Measurements from ENCODE around the gene TUBA8. TPM values are rescaled to one million over a fixed set of nuclear protein-coding genes. Genes with fewer than 3 reads are reported as not detected.

TUBA8 gene
- total and polyA plus RNA-seq, 8 donors = 3.1 to 4.1 (median 3.5) TPM; not detected in 5

DNA sequence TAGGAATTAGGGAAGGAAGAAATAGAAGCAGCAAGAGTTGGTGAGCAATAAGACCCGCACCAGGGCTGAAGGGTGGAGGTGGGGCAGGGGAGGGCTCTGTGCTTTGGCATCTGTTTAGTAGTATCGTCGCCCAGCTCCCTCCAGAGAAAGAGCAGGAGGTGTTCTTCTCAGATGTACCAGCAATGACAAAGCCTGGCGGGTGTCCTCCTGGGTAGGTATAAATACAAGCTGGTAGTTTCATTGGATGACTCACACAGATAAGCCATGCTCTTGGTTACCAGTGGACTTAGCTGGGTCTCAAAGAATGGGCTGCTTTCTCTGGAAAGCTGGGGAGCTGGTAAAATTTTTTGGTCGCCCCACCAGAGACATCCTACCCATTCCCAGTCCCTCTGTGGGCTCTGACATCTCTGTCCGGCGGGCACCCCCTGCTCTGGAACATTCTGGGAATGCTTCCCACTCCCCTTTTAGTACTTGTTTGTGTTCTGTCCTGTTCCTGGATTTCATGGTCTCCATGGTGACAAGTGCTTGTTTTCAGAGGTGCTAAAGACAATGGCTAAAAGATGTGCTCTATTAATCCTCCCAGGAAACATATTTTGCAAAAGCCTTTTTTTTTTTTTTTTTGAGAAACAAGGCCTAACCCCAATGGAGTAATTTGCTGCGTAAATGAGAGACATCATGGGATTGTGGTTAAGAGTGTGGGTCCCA is 15.4 kb upstream of the TUBA8 start:
- H3K4me1 ChIP-seq = peaks cover 3 to 40% (median 20%) of the 10 kb centered on the region in 4 donors
- intact Hi-C loops (cut with DNase I; ENCODE audit: low total_unique reads) = no loop called here
- WGBS, 5 donors = 79 to 85% (median 82%) methylated on average over 8 of the region's 8 CpGs
- H3K36me3 ChIP-seq = peaks cover 2 to 19% (median 14%) of the 10 kb centered on the region in 4 donors
- no peak for DNase-seq
- H3K27me3 ChIP-seq = no peaks in the 10 kb centered on the region
- no peak overlapping the region for H3K4me3 ChIP-seq
- no peak for TF ChIP-seq POLR2AphosphoS5 (IDR thresholded peaks at IDR 0.05)
- TF ChIP-seq, protein P1, sequence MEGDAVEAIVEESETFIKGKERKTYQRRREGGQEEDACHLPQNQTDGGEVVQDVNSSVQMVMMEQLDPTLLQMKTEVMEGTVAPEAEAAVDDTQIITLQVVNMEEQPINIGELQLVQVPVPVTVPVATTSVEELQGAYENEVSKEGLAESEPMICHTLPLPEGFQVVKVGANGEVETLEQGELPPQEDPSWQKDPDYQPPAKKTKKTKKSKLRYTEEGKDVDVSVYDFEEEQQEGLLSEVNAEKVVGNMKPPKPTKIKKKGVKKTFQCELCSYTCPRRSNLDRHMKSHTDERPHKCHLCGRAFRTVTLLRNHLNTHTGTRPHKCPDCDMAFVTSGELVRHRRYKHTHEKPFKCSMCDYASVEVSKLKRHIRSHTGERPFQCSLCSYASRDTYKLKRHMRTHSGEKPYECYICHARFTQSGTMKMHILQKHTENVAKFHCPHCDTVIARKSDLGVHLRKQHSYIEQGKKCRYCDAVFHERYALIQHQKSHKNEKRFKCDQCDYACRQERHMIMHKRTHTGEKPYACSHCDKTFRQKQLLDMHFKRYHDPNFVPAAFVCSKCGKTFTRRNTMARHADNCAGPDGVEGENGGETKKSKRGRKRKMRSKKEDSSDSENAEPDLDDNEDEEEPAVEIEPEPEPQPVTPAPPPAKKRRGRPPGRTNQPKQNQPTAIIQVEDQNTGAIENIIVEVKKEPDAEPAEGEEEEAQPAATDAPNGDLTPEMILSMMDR (IDR thresholded peaks at IDR 0.05) = no peak
- no peak for TF ChIP-seq POLR2A (IDR thresholded peaks at IDR 0.05)
- TF ChIP-seq EP300 (IDR thresholded peaks at IDR 0.05) = no peak
- H3K27ac ChIP-seq = no peak overlapping the region
- H3K9me3 ChIP-seq = no peaks in the 10 kb centered on the region

GRCh38 chr22:18096823-18097222 is 13.8 kb upstream of the TUBA8 start:
- H3K36me3 ChIP-seq = peaks cover 0 to 23% (median 14%) of the 10 kb centered on the region in 4 donors
- no peak overlapping the region for H3K4me3 ChIP-seq
- H3K9me3 ChIP-seq = no peaks in the 10 kb centered on the region
- peaks cover 3 to 25% (median 16%) of the 10 kb centered on the region in 4 donors for H3K4me1 ChIP-seq
- H3K27ac ChIP-seq = no peak overlapping the region
- no peak for DNase-seq
- intact Hi-C loops (cut with DNase I; ENCODE audit: low total_unique reads) = no loop called here
- 57 to 94% (median 75%) methylated on average over 3 of the region's 3 CpGs for WGBS, 5 donors
- TF ChIP-seq, protein P1 (IDR thresholded peaks at IDR 0.05) = no peak
- TF ChIP-seq POLR2AphosphoS5 (IDR thresholded peaks at IDR 0.05) = no peak
- no peak for TF ChIP-seq POLR2A (IDR thresholded peaks at IDR 0.05)
- no peak for TF ChIP-seq EP300 (IDR thresholded peaks at IDR 0.05)
- no peaks in the 10 kb centered on the region for H3K27me3 ChIP-seq

GRCh38 chr22:18100781-18101180 is 9.8 kb upstream of the TUBA8 start:
- peaks cover 0 to 2% (median 0%) of the 10 kb centered on the region in 4 donors for H3K4me1 ChIP-seq
- H3K27me3 ChIP-seq = no peaks in the 10 kb centered on the region
- TF ChIP-seq, protein P1 (IDR thresholded peaks at IDR 0.05) = no peak
- TF ChIP-seq POLR2A (IDR thresholded peaks at IDR 0.05) (no peak), EP300 (IDR thresholded peaks at IDR 0.05) (no peak), POLR2AphosphoS5 (IDR thresholded peaks at IDR 0.05) (no peak)
- H3K36me3 ChIP-seq = peaks cover 0 to 26% (median 16%) of the 10 kb centered on the region in 4 donors
- WGBS, 5 donors = 91 to 98% (median 96%) methylated on average over 3 of the region's 3 CpGs
- H3K9me3 ChIP-seq = no peaks in the 10 kb centered on the region
- H3K27ac ChIP-seq = no peak overlapping the region
- no peak for DNase-seq
- no peak overlapping the region for H3K4me3 ChIP-seq
- intact Hi-C loops (cut with DNase I; ENCODE audit: low total_unique reads) = no loop called here

DNA sequence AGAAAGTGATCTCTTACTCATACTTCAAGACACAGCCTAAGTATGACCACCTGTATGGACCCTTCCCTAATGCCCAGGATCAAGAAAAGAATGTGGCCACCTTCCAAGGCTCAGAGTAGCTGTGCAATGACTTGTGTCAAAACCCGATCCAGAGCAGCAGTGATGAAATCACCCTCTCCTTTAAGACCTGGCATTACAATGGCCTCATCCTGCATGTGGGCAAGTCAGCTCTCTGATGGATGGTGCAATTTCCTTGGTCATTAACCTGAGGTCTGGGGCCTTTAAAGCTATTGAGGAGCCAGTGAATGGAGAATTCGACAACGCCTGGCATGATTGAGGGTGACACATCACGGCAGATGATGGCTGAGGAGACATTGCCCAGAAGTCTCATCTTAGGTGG is 9.1 kb upstream of the TUBA8 start:
- intact Hi-C loops (cut with DNase I; ENCODE audit: low total_unique reads) = no loop called here
- H3K9me3 ChIP-seq = no peaks in the 10 kb centered on the region
- no peak overlapping the region for H3K4me3 ChIP-seq
- H3K27me3 ChIP-seq = no peaks in the 10 kb centered on the region
- WGBS, 5 donors = 91 to 95% (median 93%) methylated on average over 4 of the region's 4 CpGs
- no peaks in the 10 kb centered on the region for H3K4me1 ChIP-seq
- no peak overlapping the region for H3K27ac ChIP-seq
- DNase-seq = no peak
- peaks cover 0 to 26% (median 16%) of the 10 kb centered on the region in 4 donors for H3K36me3 ChIP-seq
- TF ChIP-seq POLR2A (IDR thresholded peaks at IDR 0.05) (no peak), POLR2AphosphoS5 (IDR thresholded peaks at IDR 0.05) (no peak), EP300 (IDR thresholded peaks at IDR 0.05) (no peak)
- TF ChIP-seq, protein P1 (IDR thresholded peaks at IDR 0.05) = no peak
